ENCODE measurements around the gene ARHGDIA.

- no peak for TF ChIP-seq CTCF (IDR thresholded peaks at IDR 0.05)
- peak; percentile 19 to 21 for TF ChIP-seq POLR2A (IDR thresholded peaks at IDR 0.05)
Observed at GRCh38 chr17:81832608-81833159, 38.5 kb downstream of the ARHGDIA start.

Data from Peyer's patch (tissue), 4 donors.